Activated T-cell treated with anti-CD3 and anti-CD28 coated beads for 1 hour (primary cell): Measurements from ENCODE around the gene AKT3.

Experiments
- DNase-seq: peaks from one replicate; pipeline ENCODE4 v3.0.0-alpha.2; 2020; ENCODE audit warnings: low read depth

The AKT3 gene

DNA sequence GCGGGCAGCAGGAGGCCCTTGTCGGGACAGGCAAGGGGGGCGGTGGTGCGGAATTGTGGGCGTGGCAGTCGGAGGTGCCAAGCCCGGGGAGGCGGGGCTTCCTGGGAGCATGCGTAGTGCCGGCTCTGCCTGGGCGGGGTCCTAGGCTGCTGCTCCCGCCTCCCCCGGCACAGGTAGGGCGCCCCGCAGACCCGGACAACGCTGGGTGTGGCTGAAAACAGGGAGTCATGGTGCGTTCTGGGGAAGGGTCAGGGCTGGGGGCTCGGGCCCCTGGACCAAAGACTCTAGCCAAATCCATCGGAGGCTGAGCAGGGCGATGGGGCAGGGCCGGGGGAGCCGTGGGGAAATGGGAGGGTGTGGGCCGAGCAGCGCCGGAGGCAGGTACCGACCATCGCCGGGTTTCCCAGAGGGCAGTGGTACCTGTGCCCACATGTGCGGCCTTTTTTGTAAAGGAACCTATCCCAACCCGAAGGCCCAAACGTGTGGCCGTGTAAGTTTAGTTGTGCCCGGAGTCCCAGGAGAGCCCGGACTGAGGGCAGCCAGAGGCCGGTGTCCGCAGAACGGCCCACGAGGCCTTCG lies 362.3 kb downstream of the AKT3 start:
- no peak for DNase-seq

DNA sequence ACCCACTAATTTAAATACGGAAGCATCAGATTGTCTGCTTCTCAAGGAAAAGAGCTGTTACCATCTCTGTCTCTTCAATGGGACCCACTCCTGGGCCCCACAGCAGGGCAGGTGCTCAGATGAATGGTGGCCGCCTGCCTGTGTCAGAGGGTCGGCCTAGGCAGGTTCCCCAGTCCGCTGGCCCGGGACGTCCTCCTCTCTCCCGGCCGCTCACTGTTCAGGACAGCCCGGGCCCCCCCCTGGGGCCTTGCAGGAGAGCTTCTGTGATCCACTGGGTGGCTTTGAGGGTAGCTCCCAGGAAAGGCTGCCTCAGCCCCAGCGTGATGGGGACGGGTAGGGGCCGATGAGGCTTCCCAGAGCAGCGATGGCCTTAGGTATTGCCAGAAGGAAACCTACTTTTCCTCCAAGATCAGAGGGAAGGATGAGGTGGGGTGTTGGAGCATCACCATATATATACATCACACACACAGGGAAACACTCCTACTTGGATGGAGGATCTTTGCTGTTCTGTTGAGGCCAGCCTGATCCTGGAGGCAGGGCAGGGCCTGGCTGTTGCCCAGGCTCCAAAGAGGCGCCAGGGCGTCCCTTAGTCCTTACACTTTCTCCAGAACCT lies 362.9 kb downstream of the AKT3 start:
- no peak for DNase-seq

DNA sequence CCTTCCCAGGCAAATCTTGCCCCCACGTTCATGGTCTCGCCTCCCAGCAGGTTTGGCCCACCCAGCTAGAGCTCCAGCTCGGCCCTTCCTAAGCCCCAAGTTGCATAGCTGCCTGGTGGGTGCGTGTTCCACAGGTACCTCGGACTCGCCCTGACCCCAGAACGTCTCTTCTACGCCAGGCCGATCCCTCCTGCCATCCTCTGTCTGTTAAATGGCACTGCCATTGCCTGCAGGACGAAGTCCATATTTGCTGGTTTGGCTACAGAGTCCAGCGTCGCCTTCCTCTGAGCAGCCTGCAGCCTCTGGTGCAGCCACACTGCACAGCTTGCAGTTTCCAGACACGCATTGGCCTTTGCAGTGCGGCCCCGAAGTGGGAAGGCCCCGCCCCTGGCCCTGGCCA lies 366.1 kb downstream of the AKT3 start:
- no peak for DNase-seq

DNA sequence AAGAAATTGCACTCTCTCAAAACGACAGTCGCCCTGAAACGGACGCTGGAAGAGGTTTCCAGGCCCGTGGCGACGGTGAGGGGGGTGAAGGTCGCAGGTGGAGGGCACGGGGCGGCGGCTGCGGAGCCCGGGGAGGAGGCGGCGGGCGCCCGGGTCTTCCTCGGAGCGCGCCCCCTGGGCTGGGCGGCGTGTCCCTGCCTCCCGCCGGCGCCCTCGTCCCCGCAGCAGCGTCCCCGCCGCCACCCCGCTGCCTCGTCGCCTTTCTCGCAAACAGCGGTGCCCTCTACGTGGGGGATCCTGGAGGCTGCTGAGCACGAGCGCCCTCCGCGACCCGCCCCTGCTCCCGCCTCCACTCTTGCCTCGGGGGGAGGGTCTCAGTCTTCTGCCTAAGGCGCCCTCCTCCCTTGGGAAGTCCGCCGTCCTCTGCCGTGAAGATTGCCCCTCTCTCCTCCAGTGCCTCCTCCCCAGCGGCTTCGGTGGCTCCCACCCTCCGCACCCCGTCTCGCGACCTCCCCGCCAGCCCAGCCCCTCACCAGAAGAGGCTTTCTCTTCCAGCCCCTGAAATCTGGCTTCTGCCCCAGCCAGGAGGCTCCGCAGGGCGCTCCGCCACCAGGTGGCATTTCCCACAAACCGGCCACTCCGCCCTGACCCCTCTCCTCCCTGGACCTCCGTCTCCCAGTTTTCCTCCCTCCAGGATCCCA lies 366.8 kb downstream of the AKT3 start:
- DNase-seq, result no peak

DNA sequence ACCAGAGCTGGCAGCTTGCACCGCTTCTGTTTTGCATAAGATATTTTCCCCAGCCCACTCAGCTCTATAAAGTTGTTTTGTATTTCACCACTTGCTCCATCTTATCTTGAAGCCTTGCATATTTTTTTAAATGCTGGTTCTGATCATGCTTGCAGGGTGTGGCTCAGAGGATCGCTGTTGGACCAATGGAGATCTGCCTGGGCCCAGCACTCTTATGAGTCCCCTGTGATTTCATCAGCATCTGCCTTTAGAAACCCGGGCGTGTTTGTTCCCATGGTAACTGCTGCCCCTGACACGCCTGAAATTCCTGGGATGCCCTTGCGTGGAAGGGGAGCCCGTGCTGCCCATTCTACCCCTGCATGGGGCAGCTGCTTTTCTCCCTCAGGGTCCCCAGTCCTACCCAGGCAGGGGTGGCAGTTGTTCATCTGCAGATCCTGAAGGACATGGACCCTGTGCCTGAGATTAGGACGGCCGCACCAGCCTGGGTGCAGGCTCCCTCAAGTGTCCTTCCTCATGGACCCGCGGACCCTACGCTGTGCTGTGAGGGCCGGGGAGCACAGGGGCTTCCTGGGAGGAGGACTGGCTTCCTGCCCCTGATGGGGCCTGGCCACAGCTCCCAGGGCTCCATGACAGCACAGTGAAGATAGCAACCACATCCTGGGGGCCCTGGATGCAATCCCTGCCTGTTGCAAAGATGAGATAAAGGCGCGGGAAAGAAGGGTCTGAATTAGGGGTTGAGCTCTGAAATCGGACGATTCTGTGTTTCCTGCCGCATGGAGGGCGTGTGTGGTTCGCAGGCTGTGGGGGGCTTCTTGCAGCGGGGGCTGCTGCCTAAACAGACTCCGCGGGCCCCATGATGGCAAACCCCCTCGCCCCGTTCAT lies 367.7 kb downstream of the AKT3 start:
- DNase-seq, result no peak

DNA sequence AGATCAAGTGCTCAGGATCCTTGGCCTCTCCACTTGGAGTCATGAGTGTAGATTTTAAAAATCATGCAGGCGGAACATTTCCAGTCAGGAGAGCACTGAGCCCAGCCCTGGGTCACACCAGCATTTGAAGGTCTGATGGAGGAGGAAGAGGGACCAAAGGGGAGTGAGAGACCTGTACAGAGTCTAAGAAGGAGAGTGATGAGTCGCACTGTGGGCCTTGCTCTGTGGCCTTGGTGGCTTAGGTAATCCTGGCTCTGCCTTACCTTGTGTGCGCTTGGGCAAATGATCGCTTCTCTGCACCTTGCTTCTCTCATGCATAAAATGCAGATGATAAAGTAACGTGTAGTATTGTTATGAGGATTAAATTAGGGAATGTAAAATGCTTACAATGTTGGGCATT lies 368.9 kb downstream of the AKT3 start:
- no peak for DNase-seq

DNA sequence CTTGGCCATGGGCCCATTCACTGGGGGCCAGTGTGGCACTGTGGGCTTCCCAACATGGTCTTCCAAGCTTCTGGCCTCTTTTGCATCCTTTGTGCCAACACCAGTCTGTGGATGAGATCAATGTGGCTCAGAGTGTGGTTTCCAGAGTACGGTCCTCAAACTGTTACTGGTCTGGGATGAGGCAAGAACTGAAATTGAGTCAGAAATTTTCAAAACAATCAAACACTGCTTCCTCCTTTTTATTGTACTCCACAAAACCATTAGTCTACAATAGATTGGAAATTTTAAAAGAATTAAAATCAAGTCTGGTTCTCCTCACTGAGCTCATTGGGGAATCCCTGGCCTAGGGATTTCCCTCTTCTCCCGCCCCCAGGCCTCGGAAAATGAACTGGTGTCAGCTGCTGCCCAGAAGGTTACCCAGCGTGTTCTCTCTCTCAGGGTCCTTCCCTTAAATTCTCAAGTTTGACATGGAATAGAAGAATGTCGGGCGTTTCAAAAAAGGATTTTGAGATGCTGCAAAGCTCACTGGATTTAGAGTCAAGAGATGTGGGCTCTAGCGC lies 372.2 kb downstream of the AKT3 start:
- DNase-seq, result no peak

DNA sequence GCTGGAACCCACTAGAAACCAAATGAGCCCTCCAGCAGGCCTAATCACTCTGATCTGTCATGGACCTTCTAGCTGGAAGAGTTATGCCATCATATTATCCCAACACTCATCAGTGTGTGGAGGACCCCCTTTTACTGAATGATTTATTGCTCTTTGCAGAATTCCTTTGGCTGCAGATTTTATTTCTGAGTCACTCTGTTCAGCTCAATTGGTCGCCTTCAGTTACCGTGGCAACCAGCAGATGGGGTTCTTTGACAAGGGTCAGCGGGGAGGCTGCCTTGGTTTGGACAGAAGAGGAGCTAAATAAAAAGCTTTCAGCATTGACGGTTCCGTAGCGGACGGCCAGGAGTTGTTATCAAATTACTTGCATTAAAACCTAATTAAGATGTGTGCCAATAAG lies 374.1 kb downstream of the AKT3 start:
- DNase-seq, result no peak

DNA sequence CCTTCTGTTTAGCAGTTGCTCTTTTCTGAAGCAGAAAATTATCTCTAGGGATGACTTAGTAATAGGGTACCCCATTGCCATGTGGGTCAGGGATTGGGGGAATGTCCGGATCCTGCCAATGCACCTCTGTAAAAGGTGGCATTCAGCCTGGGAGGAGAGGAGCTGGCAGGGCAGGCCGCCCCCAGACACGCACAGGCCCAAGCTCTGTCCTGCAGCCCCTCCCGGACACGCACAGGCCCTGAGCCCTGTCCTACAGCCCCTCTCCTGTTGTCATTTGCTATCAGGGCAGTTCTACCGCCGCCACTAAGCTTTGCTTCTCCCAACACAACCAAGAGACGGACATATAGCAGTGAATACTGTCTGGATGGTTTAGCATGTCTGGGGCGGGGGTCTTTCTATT lies 375.1 kb downstream of the AKT3 start:
- no peak for DNase-seq

DNA sequence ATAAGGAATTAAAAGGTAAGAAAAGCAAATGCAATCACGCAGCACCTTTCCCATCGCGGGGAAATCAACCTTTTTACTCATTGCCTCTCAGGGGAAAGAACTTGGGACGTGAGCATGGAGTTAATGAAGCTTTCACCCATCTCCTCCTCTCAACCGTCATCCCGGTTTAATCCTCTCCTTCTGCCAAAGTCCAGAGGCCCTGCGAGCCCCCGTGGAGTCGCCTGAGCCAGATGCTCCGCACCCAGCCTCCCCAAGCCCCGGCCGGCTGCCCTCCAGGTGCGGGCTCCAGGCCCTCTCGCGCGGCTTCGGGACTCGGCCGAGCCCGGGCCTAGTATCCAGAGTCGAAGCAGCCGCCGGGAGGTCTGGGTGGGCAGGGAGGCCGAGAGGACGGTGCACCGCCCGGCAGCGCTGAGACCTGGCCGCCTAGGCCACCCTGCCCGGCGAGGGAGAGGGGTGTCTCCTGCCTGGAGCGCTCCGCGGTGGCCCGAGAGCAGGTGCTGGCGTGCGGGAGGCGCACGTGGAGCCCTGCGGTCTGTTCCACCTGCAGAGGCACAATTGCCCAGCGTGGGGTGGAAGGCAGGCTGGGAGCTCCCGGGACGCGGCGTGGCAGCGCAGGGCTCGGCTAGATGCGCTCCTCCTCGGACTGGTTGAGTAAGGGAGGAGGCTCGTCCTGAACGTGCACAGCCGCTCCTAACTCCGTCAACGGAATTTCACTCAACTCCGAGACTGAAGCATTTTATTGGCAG lies 375.7 kb downstream of the AKT3 start:
- no peak for DNase-seq

DNA sequence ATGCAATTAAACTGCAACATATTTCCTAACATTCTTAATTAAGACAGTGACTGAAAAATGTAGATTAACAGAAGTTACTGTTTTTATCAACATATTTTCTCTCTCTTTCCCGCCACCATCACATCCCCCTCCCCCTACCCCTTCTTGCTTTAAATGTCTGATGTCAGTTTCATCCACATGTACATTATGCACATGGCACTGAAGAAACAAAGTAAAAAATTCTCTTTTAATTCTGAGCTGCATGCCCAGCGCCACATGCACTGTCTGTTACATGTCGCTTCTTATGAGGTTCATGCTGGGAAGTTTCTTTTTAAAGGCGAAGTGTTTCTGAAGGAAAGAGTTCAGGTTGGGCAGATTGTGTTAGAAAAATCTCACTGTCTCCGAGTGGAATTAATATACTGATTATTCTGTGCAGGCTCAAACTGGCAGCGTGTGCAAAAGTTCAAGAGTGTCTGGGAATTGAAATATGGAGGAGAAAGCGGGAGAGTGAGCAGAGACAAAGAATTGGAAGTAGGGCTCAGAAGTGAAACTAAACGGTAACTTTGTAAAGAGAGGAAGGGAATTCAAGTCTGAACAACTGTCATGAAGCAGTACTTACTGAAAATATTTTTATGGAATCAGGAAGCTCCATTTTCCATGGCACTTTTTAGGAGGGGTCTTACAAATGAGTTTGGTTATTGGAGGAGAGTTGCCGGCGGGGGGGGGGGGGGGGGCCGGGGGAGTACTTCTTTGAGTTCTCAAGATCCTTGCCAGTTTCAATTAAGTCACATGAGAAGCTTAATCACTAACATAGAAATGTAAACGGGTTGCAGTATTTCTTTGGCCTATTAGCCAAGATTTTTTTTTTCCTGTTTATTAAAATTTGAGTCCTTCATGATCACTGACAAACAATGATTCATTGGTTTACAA lies 376.6 kb downstream of the AKT3 start:
- no peak for DNase-seq

DNA sequence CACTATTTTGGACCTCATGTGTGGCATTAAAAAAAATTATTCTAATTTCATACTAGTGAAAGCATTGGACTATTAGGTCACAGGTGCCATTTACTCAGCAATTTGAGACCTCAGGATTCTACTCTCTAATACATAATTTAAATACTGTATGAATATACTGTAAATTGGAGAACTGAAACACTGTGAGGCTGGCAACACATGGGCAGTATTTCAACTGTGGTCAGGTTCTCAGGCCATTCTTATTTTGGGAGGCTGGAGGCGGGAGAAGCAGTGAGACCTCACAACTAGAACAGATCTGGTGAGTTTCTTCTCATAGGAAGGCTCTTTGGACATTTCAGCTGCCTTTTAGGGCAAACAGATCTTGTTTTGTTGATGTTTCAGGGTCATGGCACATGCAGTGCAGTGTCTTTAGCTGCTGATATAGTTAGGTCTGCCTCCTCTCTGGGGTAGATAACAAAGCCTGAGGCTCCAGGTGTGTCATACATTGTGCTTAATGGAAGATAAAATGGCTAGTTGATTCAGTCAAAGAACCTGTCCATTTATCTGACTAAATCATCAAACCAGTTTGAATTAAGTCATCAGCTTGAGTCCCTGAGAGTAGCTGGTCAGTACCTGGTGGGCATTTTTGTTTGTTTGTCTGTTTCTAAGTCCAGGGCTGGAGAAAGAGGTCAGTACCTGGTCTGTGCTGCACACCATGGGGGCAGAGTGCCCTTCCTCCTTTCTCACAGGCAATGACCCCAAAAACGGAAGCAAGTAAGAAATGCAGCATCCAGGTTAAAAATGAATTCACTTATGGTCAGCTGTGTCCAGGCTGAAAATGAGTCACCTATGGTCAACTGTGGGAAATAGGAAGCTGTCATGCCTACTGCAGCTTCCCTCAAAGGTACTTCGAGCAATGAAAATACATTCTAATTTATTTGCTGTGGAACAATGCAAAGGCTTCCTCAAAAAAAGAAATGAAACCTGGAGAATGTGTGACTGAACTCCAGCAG lies 378.0 kb downstream of the AKT3 start:
- DNase-seq, result no peak

DNA sequence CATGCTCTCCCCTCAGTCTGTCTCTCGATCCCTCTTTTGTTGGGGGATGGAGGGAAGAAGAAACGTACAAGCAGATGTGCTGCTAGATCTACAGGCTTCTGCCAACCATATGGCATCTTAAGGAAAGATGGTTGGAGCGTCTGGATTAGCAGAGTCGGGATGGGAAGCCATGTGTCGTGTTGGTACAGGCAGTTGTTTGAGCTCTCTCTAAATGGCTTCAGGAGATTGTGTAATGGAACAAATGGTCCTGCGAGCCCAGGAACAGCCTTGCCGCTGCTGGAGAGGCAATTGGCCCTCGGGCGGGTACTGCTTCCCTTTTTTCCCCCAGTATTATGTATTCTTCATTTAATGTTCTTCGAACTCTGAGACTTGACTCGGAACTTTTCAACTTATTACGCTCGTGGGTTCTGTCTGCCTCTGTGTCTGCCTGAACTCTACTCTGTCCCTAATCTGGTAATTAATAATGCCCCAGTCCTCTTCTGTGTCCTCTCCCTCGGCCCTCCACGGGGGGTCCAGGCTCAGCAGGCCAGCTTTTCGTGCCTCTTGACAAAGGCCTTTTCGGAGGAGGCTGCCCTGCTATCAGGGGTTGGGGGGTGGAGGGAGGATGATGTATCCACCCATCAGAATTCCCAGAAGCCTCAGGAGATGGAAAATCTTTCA lies 378.9 kb downstream of the AKT3 start:
- no peak for DNase-seq

DNA sequence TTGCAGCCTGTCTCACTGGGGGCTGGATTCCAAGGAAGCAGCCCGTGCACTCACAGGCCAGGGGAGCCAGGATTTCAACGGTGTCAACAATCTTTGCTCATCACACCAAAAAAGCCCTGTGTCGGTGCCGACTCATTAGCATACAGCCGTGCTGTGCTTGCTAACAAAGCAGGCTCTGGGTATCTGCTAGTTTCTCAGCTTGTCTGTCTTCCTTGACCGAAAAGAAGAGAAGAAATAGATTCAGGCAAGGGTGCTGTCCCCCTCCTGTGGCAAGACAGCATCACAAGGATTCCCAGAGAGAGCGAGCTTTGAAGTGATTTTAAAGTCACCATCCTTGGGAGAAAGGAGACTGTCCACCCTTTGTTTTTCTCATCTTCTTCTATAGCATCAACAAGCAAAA lies 379.5 kb downstream of the AKT3 start:
- no peak for DNase-seq

DNA sequence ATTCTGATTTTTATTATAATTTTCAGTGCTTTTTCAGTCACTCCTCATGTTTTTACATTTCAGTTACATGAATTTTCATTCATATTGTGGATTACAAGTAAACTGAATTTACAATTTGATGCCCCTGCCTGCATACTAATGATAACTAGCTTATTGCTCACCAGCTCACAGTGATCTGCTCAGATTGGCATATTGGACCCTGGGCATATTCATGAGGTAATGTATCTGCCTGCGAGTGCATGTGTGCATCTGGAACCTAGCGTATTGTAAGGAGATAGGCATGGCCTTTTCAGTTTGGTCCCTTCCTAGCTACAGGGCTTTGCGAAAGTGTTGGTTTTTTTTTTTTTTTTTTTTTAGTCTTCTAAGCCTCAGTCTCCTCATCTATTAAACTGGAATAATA lies 380.5 kb downstream of the AKT3 start:
- DNase-seq, result no peak

DNA sequence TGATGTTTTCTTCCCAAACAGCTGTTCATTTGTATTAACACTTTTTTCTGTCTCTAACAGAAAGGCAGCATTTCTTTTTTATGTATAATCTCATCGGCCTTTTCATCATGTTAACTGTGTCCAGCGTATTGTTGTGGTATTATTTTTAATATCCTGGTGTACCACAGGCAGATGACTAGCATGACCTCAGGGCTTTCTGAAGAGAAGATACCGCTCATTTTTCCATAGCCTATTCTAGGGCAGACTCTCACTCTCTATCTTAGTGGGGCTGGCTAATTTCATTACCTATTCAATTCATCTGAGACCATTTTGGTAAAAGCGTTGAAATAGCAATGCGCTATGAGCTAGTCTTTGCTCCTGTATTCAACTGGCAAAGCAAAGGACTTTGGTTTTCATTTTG lies 384.3 kb downstream of the AKT3 start:
- DNase-seq, result no peak

DNA sequence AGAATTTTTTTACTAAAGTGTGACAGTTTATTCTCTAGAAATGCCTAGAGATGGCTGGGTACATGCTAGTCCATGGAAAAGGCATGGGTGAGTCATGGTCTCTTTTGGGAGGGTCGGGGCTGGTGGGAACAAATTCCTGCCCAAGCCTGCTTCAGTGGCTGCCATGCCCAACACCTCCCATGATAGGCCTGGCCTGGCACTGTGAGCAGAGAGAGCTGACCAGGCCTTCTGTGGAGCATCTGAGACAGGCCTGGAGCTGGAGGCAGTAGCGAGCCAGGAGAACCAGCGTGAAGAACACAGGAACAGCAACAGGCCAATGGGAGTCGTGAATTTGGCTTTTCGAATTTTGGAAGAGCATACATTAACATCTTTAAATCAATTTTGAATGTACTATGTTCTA lies 385.0 kb downstream of the AKT3 start:
- DNase-seq, result no peak

DNA sequence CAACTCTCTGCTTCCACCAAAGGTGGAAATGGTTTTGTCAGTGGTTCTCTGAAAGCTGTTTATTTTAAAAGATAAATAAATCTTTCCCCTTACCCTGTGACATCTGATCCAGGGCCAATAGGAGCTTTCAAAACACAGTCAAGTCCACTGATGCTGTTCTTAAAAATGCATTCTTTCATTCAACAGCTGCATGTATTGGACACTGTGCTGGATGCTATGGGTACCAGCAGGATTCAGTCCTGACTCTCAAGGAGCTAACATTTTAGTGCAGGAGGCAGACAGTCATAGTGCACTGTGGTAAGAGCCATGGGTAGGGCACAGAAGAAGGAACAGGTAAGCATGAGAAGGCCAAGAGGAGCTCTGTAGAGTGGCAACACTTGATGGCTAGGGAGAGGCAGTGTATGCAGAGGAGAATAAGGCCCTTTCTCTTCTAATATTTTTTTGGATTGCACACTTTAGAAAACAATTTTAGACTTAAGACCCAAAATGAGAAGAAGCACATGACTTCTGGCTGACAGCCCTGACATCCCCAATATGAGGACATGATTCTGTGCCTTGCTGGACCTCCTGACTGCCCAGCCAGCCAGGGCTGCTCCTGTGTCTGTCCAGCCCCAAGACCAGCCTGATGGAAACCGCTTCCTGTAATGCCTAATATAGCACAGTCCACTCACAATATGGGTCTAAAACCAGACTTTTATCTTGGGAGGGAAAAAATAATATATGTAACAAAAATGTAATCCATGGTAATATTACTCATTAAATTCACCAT lies 386.9 kb downstream of the AKT3 start:
- no peak for DNase-seq
